GM12878 (cell line): Measurements from ENCODE around the gene PCDHGC3. TPM values are rescaled to one million over a fixed set of nuclear protein-coding genes. Genes with fewer than 3 reads are reported as not detected.

Experiments used
- ATAC-seq: fragments of 200-7000 bp; cut with Tn5 transposase; 3 replicates; pipeline ENCODE4 v1.9.1; 2020; ENCODE audit warnings: mild to moderate bottlenecking, moderate library complexity
- BruUV-seq: library from RNA; stranded (reverse); fragments of 400-500 nt; replicated peaks from 2 replicates; lab custom pipeline; 2021; lab: Mats Ljungman, UMichigan
- CTCF ChIA-PET: fragments of 300-600 bp; sonication (Branson Sonifier 250); formaldehyde crosslinking; extraction: SDS; loops from one replicate; lab custom pipeline; 2021; ENCODE audit warnings: inconsistent platforms; lab: Yijun Ruan, JAX
- POLR2A ChIA-PET: fragments of 350-600 bp; formaldehyde crosslinking; extraction: SDS; loops from one replicate; lab custom pipeline; 2021; ENCODE audit warnings: inconsistent platforms; lab: Charles Lee
- RAD21 ChIA-PET: fragments of 300-600 bp; sonication (Branson Sonifier 250); formaldehyde crosslinking; loops from one replicate; lab custom pipeline; 2023; ENCODE audit warnings: antibody characterized with exemption; ENCODE audit not compliant: unreplicated experiment; lab: Charles Lee
- SMC1A ChIA-PET: fragments of 300-600 bp; sonication (Branson Sonifier 250); formaldehyde crosslinking; loops from one replicate; lab custom pipeline; 2023; ENCODE audit not compliant: unreplicated experiment, uncharacterized antibody; lab: Charles Lee
- DNase-seq: peaks from one replicate; pipeline ENCODE4 v3.0.0-alpha.2; 2011; ENCODE audit warnings: low read depth, low spot score
- FAIRE-seq: peaks from 3 replicates; lab custom pipeline; 2011; peaks lifted over from hg19 to GRCh38; lab: Jason Lieb, UNC
- H2AFZ ChIP-seq: 2 replicates; pipeline ENCODE4 v1.6.0; 2011; ENCODE audit warnings: low read depth, low read length, control low read depth; ENCODE audit not compliant: control insufficient read depth
- H3K27ac ChIP-seq: 2 replicates; pipeline ENCODE4 v1.5.1; 2011; ENCODE audit warnings: control low read depth; ENCODE audit not compliant: control insufficient read depth, insufficient read depth
- H3K27me3 ChIP-seq, 2 experiments: replicated peaks in 1 of 2; 2 replicates each; pipeline versions ENCODE4 v1.6.0 to v1.6.1; 2011; ENCODE audit warnings: low read length in 1 of 2; ENCODE audit not compliant: control insufficient read depth in 2 of 2, insufficient read depth in 2 of 2
- H3K36me3 ChIP-seq, 2 experiments: 2 replicates each; pipeline ENCODE4 v1.5.1; 2011; ENCODE audit warnings: low read length in 1 of 2; ENCODE audit not compliant: control insufficient read depth in 2 of 2, insufficient read depth in 2 of 2
- H3K4me1 ChIP-seq: 2 replicates; pipeline ENCODE4 v1.6.1; 2011; ENCODE audit warnings: mild to moderate bottlenecking, low read length, moderate library complexity, mixed read lengths; ENCODE audit not compliant: control insufficient read depth, insufficient read depth
- H3K4me2 ChIP-seq: 2 replicates; pipeline ENCODE4 v1.6.0; 2011; ENCODE audit warnings: control low read depth; ENCODE audit not compliant: control insufficient read depth, insufficient read depth
- H3K4me3 ChIP-seq: fragments of 200-600 bp; sonication (generic); 2 replicates; pipeline ENCODE4 v1.5.1; 2016
- H3K79me2 ChIP-seq: 2 replicates; pipeline ENCODE4 v1.6.0; 2011; ENCODE audit warnings: low read length; ENCODE audit not compliant: control insufficient read depth, insufficient read depth
- H3K9ac ChIP-seq: 2 replicates; pipeline ENCODE4 v1.8.0; 2011; ENCODE audit warnings: low read length, control low read depth, mixed read lengths; ENCODE audit not compliant: control insufficient read depth, insufficient read depth
- H3K9me3 ChIP-seq: replicated peaks from 3 replicates; pipeline ENCODE4 v1.5.1; 2011; ENCODE audit warnings: mild to moderate bottlenecking, low read length; ENCODE audit not compliant: control insufficient read depth, insufficient read depth
- H4K20me1 ChIP-seq: 2 replicates; pipeline ENCODE4 v1.6.0; 2011; ENCODE audit not compliant: control insufficient read depth, insufficient read depth
- MEF2A ChIP-seq: IDR thresholded peaks from 2 replicates; pipeline ENCODE4 v1.6.1; 2011; ENCODE audit warnings: low read depth, mild to moderate bottlenecking, low read length, moderate library complexity; ENCODE audit not compliant: insufficient read depth
- NRF1 ChIP-seq: conservative IDR thresholded peaks from 2 replicates; pipeline ENCODE4 v1.6.1; 2011; ENCODE audit warnings: mild to moderate bottlenecking, low read depth, low read length, improper control_type of control experiment
- SIX5 ChIP-seq: IDR thresholded peaks from 2 replicates; pipeline ENCODE4 v1.6.1; 2011; ENCODE audit warnings: mild to moderate bottlenecking, low read depth, low read length, moderate library complexity; ENCODE audit not compliant: severe bottlenecking
- SRF ChIP-seq, 2 experiments: IDR thresholded peaks; 2 replicates each; pipeline ENCODE4 v1.6.1; 2011; ENCODE audit warnings: low read depth in 2 of 2, low read length in 2 of 2, mild to moderate bottlenecking in 1 of 2, moderate library complexity in 1 of 2
- ZBTB11 ChIP-seq: fragments of 450-650 bp; formaldehyde crosslinking; IDR thresholded peaks from 2 replicates; pipeline ENCODE4 v1.5.0; 2022; ENCODE audit warnings: mild to moderate bottlenecking, missing genetic modification characterization
- ZBTB4 ChIP-seq: fragments of 450-650 bp; formaldehyde crosslinking; IDR thresholded peaks from 2 replicates; pipeline ENCODE4 v1.4.0; 2022; ENCODE audit warnings: mild to moderate bottlenecking, moderate library complexity
- ZSCAN29 ChIP-seq: fragments of 450-650 bp; IDR thresholded peaks from 2 replicates; pipeline ENCODE4 v1.6.1; 2017; ENCODE audit warnings: mild to moderate bottlenecking, moderate library complexity
- WGBS: methylation state at CpG from one replicate; pipeline ENCODE4 v1.1.6; 2016; ENCODE audit warnings: low lambda C conversion rate; ENCODE audit not compliant: insufficient replicate concordance, insufficient coverage; ENCODE audit errors: missing lambda C conversion rate; 5-methylcytosine and 5-hydroxymethylcytosine counted together
- in situ Hi-C: fragments of 300-500 bp; cut with MboI; formaldehyde crosslinking; loops from 9 replicates; pipeline ENCODE4 v1.14.3; 2018; ENCODE audit warnings: mixed read lengths
- intact Hi-C: fragments of 100-400 bp; cut with micrococcal nuclease; formaldehyde crosslinking; loops from one replicate; pipeline ENCODE4 v1.14.2; 2022; ENCODE audit not compliant: unreplicated experiment
- polyA plus RNA-seq, 11 experiments: library from polyadenylated mRNA; depleted of rRNA in 4 of 11; unstranded in 6 of 11; stranded (reverse) in 5 of 11; fragments of >200 nt; fragmentation: Nextera tagmentation in 4 of 11; fragmentation: Illumina TruSeq in 1 of 11; extraction: Ambion mirVana in 4 of 11; extraction: Trizol in 1 of 11; gene quantifications; 1 replicate in 1 of 11; 2 replicates in 10 of 11; pipeline versions ENCODE4 v1.2.1 to v1.2.3, GENCODE V29; 2011 to 2016; ENCODE audit warnings: inconsistent platforms in 2 of 11, missing spikeins in 2 of 11, low read depth in 1 of 11
- total RNA-seq, 4 experiments: library from RNA; depleted of rRNA in 3 of 4; stranded (reverse); fragments of >200 nt in 3 of 4; fragmentation: Illumina TruSeq in 1 of 4; extraction: Trizol in 1 of 4; gene quantifications; 2 replicates each; pipeline versions ENCODE4 v1.2.1 to v1.2.3, GENCODE V29; 2013 to 2021

PCDHGC3 gene
- total and polyA plus RNA-seq, 10 of the 15 experiments (the other 5 are each of a cell fraction or from before 2014, with no cell fraction given), result 0.53 to 22.1 (median 12.0) TPM

DNA sequence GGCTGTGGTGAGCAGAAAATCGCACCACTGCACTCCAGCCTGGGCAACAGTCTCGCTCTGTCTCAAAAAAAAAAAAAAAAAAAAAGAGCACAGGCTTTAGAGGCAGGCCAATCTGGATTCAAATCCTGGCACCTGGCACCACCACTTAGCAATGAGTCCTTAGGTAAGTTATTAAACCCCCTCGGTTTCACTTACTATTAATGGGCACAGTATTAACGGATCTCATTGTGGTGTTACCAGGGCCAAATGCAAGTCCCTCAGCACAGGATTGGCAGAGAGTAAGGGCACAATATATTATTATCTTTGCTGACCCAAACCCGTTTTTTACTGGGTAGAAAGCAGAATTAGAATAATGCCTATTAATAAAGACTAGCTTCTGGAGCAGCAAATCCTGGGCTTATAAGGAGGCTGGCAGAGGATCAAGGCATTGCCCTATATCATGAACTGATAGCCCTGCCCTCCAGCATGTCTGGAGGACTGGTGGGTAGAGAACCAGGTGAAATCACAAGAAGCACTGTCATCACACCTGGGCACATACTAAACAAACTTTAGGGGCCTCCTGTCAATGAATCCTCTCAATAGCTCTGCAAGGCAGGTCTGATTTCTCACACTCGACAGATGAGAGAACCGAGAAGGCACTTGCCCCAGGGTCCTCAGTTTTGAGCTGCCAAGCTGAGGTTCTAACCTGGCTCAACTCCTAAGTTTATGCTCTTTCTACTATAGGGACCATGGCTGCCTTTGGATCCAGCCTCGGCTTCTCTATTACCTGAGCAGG is 30.8 kb downstream of the PCDHGC3 start:
- Histone ChIP-seq H3K79me2 (peaks cover 15% of the 10 kb centered on the region), H3K4me1 (peaks cover 66% of the 10 kb centered on the region), H2AFZ (no peak overlapping the region), H4K20me1 (no peaks in the 10 kb centered on the region), H3K4me2 (peak overlapping the region; percentile 78), H3K9me3 (no peaks in the 10 kb centered on the region), H3K36me3 (peaks cover 0 to 4% of the 10 kb centered on the region in 2 experiments; a peak in 1 of 4 replicates), H3K27ac (peak overlapping the region; percentile 90), H3K4me3 (no peak overlapping the region), H3K27me3 (no peaks in the 10 kb centered on the region), H3K9ac (no peak overlapping the region; the same call in 1 of the 2 replicates)
- SMC1A ChIA-PET, result interaction anchor here (1.1 to 10.8 kb wide), 12 partner anchors 8 to 85 kb away, joined by 3 to 176 read pairs (median 7); partner anchors contain the start of genes PCDHGA11, PCDHGA12 and PCDHGC3
- no TSS peak for BruUV-seq
- no peak for FAIRE-seq
- RAD21 ChIA-PET, result interaction anchor here (1.1 to 11.6 kb wide), 10 partner anchors 14 to 93 kb away, joined by 3 to 109 read pairs (median 9); partner anchors contain the start of genes PCDHGA10, PCDHGA12, PCDHGB7 and PCDHGC3
- in situ Hi-C loops (no loop called here), intact Hi-C loops (no loop called here)
- ATAC-seq, result no peak
- 46% methylated on average over 7 of the region's 8 CpGs for WGBS
- CTCF ChIA-PET, result interaction anchor here (0.6 to 11.9 kb wide), 17 partner anchors 13 to 455 kb away, joined by 3 to 213 read pairs (median 11); partner anchors contain the start of genes PCDHGA10, PCDHGA11, PCDHGA12 and PCDHGB3
- POLR2A ChIA-PET, result interaction anchor here (0.7 to 2.0 kb wide), 9 partner anchors 9 to 110 kb away, joined by 3 to 5 read pairs (median 3); partner anchors contain the start of gene PCDHGC5
- no peak for DNase-seq
- no peak for TF ChIP-seq SIX5
- no peak for TF ChIP-seq ZSCAN29
- TF ChIP-seq ZBTB11 (CRISPR knock-in tag), result no peak
- TF ChIP-seq MEF2A, result no peak
- TF ChIP-seq ZBTB4, result no peak
- no peak for TF ChIP-seq NRF1
- TF ChIP-seq SRF (IDR thresholded peaks at IDR 0.05; ENCODE audit: low read depth in 2 of 2, low read length in 2 of 2), result no peak
